ENCODE results near the gene CTNNBL1. TPM values are rescaled to one million over a fixed set of nuclear protein-coding genes. Genes with fewer than 3 reads are reported as not detected.

The CTNNBL1 gene
- total and polyA plus RNA-seq, 12 donors = 5.5 to 75.5 (median 37.7) TPM

- 90 to 95% (median 94%) methylated on average over 4 to 5 of the region's 5 CpGs for WGBS, 4 donors
- peaks cover 0 to 22% of the 10 kb centered on the region in 2 donors for H3K4me1 ChIP-seq (replicated peaks in 1 of 2)
- H3K27ac ChIP-seq = no peak overlapping the region
- TF ChIP-seq POLR2A (IDR thresholded peaks at IDR 0.05) (no peak), CTCF (IDR thresholded peaks at IDR 0.05) (no peak)
- H3K27me3 ChIP-seq = no peaks in the 10 kb centered on the region
- H3K9me3 ChIP-seq (replicated peaks in 1 of 3) = no peaks in the 10 kb centered on the region
- intact Hi-C loops (cut with DNase I) = no loop called here
- peaks cover 0 to 9% of the 10 kb centered on the region in 2 donors for H3K36me3 ChIP-seq (replicated peaks in 1 of 2)
- no peak overlapping the region for H3K4me3 ChIP-seq
- no peak for DNase-seq
Observed at GRCh38 chr20:37737826-37738420, 44.1 kb downstream of the CTNNBL1 start.

GRCh38 chr20:37741055-37741454 is 47.2 kb downstream of the CTNNBL1 start:
- peak overlapping the region in 1 of 5 donors; percentile 24 for H3K27ac ChIP-seq
- intact Hi-C loops (cut with DNase I) = no loop called here
- DNase-seq = no peak
- peaks cover 0 to 9% of the 10 kb centered on the region in 2 donors for H3K36me3 ChIP-seq (replicated peaks in 1 of 2)
- TF ChIP-seq POLR2A (IDR thresholded peaks at IDR 0.05) (no peak), CTCF (IDR thresholded peaks at IDR 0.05) (no peak)
- H3K27me3 ChIP-seq = no peaks in the 10 kb centered on the region
- H3K4me1 ChIP-seq (replicated peaks in 1 of 2) = peaks cover 0 to 3% of the 10 kb centered on the region in 2 donors
- WGBS, 4 donors = 83 to 89% (median 85%) methylated on average over 3 of the region's 3 CpGs
- H3K4me3 ChIP-seq = no peak overlapping the region
- no peaks in the 10 kb centered on the region for H3K9me3 ChIP-seq (replicated peaks in 1 of 3)

GRCh38 chr20:37741570-37741969 is 47.7 kb downstream of the CTNNBL1 start:
- Histone ChIP-seq H3K9me3 (replicated peaks in 1 of 3) (no peaks in the 10 kb centered on the region), H3K27me3 (no peaks in the 10 kb centered on the region), H3K4me3 (no peak overlapping the region), H3K36me3 (replicated peaks in 1 of 2) (peaks cover 0 to 14% of the 10 kb centered on the region in 2 donors), H3K4me1 (replicated peaks in 1 of 2) (no peaks in the 10 kb centered on the region), H3K27ac (peak overlapping the region in 1 of 5 donors; percentile 24)
- 71 to 82% (median 74%) methylated on average over 1 of the region's 1 CpG for WGBS, 4 donors
- TF ChIP-seq POLR2A (IDR thresholded peaks at IDR 0.05) (no peak), CTCF (IDR thresholded peaks at IDR 0.05) (no peak)
- DNase-seq = no peak
- intact Hi-C loops (cut with DNase I) = no loop called here

GRCh38 chr20:37742131-37742530 is 48.3 kb downstream of the CTNNBL1 start:
- TF ChIP-seq POLR2A (IDR thresholded peaks at IDR 0.05) = no peak
- no peak for TF ChIP-seq CTCF (IDR thresholded peaks at IDR 0.05)
- intact Hi-C loops (cut with DNase I) = no loop called here
- H3K4me3 ChIP-seq = no peak overlapping the region
- no peak for DNase-seq
- 89 to 93% (median 91%) methylated on average over 2 of the region's 2 CpGs for WGBS, 4 donors
- peaks cover 0 to 19% of the 10 kb centered on the region in 2 donors for H3K36me3 ChIP-seq (replicated peaks in 1 of 2)
- H3K27me3 ChIP-seq = no peaks in the 10 kb centered on the region
- H3K4me1 ChIP-seq (replicated peaks in 1 of 2) = no peaks in the 10 kb centered on the region
- peak overlapping the region in 1 of 5 donors; percentile 7 for H3K27ac ChIP-seq
- no peaks in the 10 kb centered on the region for H3K9me3 ChIP-seq (replicated peaks in 1 of 3)
